Kidney (tissue), 14 donors: ENCODE measurements around the gene SCAMP2. TPM values are rescaled to one million over a fixed set of nuclear protein-coding genes. Genes with fewer than 3 reads are reported as not detected.

Source experiments
- DNase-seq, 5 donors: peaks; one replicate each; pipeline ENCODE4 v3.0.0-alpha.2; 2013 to 2020
- FAIRE-seq: peaks from 2 replicates; lab custom pipeline; 2012; peaks lifted over from hg19 to GRCh38; lab: Jason Lieb, UNC
- H3K27ac ChIP-seq, 2 donors: one replicate each; pipeline ENCODE4 v1.7.0; 2013; ENCODE audit warnings: low read depth in 2 of 2, low read length in 2 of 2, inconsistent platforms in 1 of 2
- H3K27me3 ChIP-seq: one replicate; pipeline ENCODE4 v1.7.1; 2013; ENCODE audit warnings: low read length, inconsistent platforms; ENCODE audit not compliant: control insufficient read depth, insufficient read depth
- H3K36me3 ChIP-seq, 3 donors: one replicate each; pipeline versions ENCODE4 v1.7.0 to v1.7.1; 2013; ENCODE audit warnings: low read length in 3 of 3, control low read depth in 1 of 3, inconsistent platforms in 1 of 3; ENCODE audit not compliant: insufficient read depth in 3 of 3, control insufficient read depth in 2 of 3
- H3K4me1 ChIP-seq, 3 donors: one replicate each; pipeline versions ENCODE4 v1.7.0 to v1.7.1; 2013; ENCODE audit warnings: low read length in 3 of 3, inconsistent platforms in 1 of 3, low read depth in 1 of 3; ENCODE audit not compliant: control insufficient read depth in 2 of 3, insufficient read depth in 2 of 3
- H3K4me3 ChIP-seq, 3 donors: one replicate each; pipeline versions ENCODE4 v1.7.0 to v1.8.1; 2013; ENCODE audit warnings: low read length in 3 of 3, control low read depth in 1 of 3, inconsistent platforms in 1 of 3
- H3K9ac ChIP-seq, 3 donors: one replicate each; pipeline versions ENCODE4 v1.7.0 to v1.7.1; 2013; ENCODE audit warnings: low read length in 3 of 3, control low read depth in 1 of 3, inconsistent platforms in 1 of 3
- H3K9me3 ChIP-seq, 3 donors: one replicate each; pipeline versions ENCODE4 v1.7.0 to v1.7.1; 2013; ENCODE audit warnings: low read length in 3 of 3, control low read depth in 1 of 3, inconsistent platforms in 1 of 3; ENCODE audit not compliant: control insufficient read depth in 2 of 3, insufficient read depth in 1 of 3
- CTCF ChIP-seq: IDR thresholded peaks from 3 replicates; pipeline ENCODE4 v1.5.1; 2012; ENCODE audit warnings: mild to moderate bottlenecking, moderate library complexity, borderline replicate concordance; ENCODE audit not compliant: insufficient read depth; ENCODE audit errors: extremely low read depth
- intact Hi-C: fragments of 100-400 bp; cut with DNase I; formaldehyde crosslinking; loops from one replicate; pipeline ENCODE4 v1.11.1; 2022
- polyA plus RNA-seq: library from polyadenylated mRNA; stranded (reverse); fragments of 350-450 nt; fragmentation: Illumina TruSeq; extraction: RNeasy Lipid Tissue Mini Kit (QIAGEN cat#74804); gene quantifications from one replicate; pipeline ENCODE4 v1.2.3, GENCODE V29; 2014; ENCODE audit warnings: low read depth, low replicate concordance; ENCODE audit not compliant: insufficient read depth
- total RNA-seq: library from RNA; stranded (reverse); fragmentation: NEBNext Ultra II Directional; extraction: Animal tissue kit (Norgen Biotek cat#: 25700); gene quantifications from one replicate; pipeline ENCODE4 v1.2.1, GENCODE V29; 2021
- donor health status: control.
- donor health status: control.
- donor health status: control.
- donor health status: control.
- donor health status: control.
- donor health status: DM: yes; HTN: yes; CAD: no.
- donor health status: Normal renal cell carcinoma (clear cell type).

The SCAMP2 gene
- total and polyA plus RNA-seq, 2 donors from 2014 or later: 87.9 to 102 TPM

- Histone ChIP-seq H3K4me3 (no peak overlapping the region), H3K9me3 (no peaks in the 10 kb centered on the region), H3K36me3 (no peaks in the 10 kb centered on the region), H3K9ac (no peak overlapping the region), H3K27me3 (no peaks in the 10 kb centered on the region), H3K27ac (no peak overlapping the region), H3K4me1 (no peaks in the 10 kb centered on the region)
- DNase-seq (no peak), FAIRE-seq (no peak)
- TF ChIP-seq CTCF: no peak
- intact Hi-C loops: no loop called here
These were observed 63.9 kb downstream of the SCAMP2 start for GRCh38 chr15:74809242-74809641.

DNA sequence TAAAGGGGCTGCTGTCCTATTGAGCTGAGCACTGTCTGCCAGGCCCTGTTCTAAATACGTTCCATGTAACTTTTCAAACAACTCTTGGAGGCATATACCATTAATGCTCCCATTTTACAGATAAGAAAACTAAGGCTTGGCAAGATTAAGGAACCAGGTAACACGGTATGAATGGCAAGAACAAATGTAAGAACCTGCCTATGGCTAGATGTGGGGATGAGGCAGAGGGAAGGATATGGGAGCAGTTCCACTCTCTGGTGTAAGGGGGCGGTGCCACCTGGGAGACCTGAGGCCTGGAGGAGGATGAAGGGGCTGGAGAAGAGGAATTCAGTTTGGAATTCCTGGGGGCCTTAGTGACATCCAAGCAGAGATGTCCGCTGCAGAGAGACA, 64.3 kb downstream of the SCAMP2 start:
- intact Hi-C loops: no loop called here
- Histone ChIP-seq H3K27me3 (no peaks in the 10 kb centered on the region), H3K9ac (no peak overlapping the region), H3K9me3 (no peaks in the 10 kb centered on the region), H3K36me3 (no peaks in the 10 kb centered on the region), H3K27ac (no peak overlapping the region), H3K4me1 (no peaks in the 10 kb centered on the region), H3K4me3 (no peak overlapping the region)
- TF ChIP-seq CTCF: no peak
- no peak for FAIRE-seq
- no peak for DNase-seq

DNA sequence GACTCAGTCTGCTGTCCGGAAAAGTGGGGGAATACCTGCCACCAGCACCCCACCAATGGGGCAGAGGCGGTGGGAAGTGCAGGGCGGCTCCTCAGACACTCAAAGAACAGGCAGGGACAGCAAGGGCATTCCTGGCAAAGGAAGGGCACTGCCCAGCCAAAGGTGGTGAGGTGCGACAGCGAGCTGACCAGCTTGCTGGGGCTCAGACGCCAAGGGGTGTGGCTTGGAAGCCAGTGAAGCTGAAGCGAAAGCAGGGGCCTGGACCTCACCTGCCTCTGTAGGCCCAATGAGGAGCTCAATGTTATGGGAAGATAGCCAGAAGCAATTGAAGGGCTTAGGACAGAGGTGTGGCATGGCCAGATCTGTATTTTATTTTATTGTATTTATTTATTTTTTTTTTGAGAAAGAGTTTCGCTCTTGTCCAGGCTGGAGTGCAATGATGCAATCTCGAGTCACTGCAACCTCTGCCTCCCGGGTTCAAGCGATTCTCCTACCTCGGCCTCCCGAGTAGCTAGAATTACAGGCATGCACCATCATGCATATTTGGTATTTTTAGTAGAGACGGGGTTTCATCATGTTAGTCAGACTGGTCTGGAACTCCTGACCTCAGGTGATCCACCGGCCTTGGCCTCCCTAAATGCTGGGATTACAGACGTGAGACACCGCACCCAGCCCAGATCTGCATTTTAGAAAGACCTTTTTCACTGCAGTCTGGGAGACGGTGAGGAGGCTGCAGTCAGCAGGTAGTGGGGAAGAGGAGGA, 64.9 kb downstream of the SCAMP2 start:
- Histone ChIP-seq H3K36me3 (peaks cover 0 to 3% (median 0%) of the 10 kb centered on the region in 3 donors), H3K9ac (no peak overlapping the region), H3K9me3 (no peaks in the 10 kb centered on the region), H3K27me3 (no peaks in the 10 kb centered on the region), H3K27ac (no peak overlapping the region), H3K4me3 (no peak overlapping the region), H3K4me1 (no peaks in the 10 kb centered on the region)
- no peak for DNase-seq
- no peak for TF ChIP-seq CTCF
- intact Hi-C loops: no loop called here
- no peak for FAIRE-seq
